Activated gamma-delta T cell treated with Interleukin-2 at 50 U/mL for 16 hours (primary cell): ENCODE measurements around the gene IL16.
A peak's percentile ranks its signal among the peaks of the same experiment; 100 is the strongest.

ENCODE experiments used
- DNase-seq: peaks from one replicate; pipeline ENCODE4 v3.0.0-alpha.2; 2020

Gene IL16

DNA sequence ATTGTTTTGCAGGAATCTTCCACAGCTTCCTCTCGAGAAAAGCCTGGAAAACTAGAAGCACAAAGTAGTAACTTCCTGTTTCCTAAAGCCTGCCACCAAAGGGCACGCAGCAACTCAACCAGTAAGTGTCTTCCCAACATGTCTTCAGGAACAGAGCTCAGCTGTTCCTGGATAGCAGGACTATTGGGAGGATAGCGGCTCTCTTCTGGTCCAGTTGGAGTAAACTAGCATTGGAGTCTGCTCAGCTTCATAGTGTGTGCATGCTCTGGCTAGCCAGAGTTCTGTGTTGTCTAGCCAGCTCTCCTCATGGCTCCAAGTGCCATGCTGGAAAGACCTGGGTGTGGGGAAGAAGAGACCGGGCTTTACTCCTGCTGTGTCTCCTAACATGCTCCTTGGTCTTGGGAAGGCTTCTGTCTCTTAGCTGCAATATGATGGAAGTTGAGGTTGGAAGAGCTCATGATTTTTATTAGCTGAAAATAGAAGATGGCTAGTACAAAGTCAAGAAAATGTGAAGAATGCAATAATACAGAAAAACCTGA is 63.1 kb downstream of the IL16 start:
- DNase-seq: no peak

DNA sequence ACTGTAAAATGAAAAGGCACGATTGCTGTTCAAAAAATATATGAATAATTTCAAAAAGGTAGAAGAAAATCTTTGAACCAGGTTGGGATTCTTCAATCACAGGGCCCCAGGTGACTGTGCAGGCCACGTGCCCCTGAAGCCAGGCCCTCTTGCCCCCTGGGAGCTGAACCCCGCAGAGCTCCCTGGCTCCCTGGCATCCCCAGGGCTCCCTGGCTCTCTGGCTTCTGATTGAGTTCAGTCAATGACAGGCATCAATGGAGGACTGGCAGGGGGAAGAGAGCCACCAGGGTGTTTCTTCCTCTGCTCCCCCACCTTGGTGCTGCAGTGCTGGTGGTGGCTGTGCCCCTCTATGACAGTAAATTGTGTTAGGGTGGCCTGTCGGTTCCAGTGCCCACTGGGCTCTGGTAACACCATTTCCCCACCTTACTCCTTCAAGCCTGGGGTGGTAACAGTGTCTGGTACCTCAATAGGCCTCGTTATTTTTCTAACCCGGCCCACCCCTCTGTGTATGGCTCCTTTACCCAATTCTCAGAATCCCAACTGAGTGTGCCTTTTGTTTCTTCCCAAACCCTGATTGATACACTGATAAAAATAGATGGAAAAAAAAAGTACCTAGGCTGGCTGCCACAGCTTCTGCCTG is 64.6 kb downstream of the IL16 start:
- DNase-seq: no peak

GRCh38 chr15:81263477-81263876 is 66.8 kb downstream of the IL16 start:
- no peak for DNase-seq

DNA sequence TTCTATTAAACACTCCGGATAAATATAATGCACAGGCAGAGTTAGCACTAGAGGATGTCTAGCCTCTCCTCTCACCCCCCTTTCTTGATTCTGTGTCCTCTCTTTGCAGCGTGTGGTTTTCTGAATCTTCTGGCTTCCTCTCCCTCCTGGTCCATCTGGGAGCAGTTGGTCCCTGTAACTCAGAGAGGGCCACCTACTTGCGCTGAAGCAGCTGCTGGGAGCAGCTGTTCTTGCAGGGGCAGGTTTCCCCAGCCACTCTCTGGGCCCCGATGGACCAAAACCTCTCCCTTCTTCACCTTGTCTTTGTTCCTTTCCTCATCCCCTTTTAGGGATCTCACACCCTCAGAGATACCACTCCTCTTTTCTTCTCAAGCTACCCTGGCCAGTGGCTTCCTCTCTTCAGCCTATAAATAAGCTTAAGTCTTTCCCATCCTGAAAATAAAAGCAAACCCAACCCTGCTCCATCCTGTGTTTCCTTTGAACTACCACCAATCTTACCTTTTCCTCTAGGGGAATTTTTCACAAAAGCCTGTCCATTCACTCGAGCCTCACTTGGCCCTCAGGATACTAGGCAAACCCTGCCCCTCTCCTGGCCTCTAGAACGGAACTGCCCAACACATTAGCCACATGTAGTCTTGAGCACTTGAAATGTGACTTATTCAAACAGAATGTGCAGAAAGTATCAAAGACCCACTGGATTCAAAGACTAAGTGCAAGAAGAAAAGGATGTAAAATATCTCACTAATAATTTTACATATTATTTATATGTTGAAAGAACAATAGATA is 67.6 kb downstream of the IL16 start:
- no peak for DNase-seq

DNA sequence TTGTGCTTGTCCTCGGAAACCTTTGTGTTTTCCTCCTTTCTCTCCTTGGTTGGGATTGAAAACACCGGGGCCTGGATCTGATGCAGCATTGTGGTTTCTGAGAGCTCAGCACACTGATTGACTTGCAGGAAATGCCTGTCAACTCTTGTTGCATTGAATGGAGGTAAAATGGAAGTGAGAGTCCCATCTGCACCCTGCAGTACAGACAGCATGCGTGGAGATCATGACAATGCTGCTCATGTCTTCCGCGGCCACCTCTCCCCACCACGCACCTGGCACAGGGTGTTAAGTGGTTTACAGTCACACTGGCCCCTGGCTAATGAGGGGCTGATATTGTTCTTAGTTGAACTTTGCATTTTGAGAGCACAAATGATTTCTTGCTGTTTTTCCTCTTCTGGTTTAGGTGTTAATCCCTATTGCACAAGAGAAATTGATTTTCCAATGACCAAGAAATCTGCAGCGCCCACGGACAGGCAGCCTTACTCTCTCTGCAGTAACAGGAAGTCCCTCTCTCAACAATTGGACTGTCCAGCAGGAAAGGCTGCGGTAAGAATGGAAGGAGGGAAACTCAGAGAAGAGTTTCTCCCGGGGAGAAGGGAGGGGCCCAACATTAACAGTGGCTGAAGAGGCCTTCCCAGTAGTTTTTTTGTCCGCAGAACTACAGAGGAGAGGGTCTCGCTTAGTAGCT is 68.7 kb downstream of the IL16 start:
- DNase-seq: no peak

DNA sequence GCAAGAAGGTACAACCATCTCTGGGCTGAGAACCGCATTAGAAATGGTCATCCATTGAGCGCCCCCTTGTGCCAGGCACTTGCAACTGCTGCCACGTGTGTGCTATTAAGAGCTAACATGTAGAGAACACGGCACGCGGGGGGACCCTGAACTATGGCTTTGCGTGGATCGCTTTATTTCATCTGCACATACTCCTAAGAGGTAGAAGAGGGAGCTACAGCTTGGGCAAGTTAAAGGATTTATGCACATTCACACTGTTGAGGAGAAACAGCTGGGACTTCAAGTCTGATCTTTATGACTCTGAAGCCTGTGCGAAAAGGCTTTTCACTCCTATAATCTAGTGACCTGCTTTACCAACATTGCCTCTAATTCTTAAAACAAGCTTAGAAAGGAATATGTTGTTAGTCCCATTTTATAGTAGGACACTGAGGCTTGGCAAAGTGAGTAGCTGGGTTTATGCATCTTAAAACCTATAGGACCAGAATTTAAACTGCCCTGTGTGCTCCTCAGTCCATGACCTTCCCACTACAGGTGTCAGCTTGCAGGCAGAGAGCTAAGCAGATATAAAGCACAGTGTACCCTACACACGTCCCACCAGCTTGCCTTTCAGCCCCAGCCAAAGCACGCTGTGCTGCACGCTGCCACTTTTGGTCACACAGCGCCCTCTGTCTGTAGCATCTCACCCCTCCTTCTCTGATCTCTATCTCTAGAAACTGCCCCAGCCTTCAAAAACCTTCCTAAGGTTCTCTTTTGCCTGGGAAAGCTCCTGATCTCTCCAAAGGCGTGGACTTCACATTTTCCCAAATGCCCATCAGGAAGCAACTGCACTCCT is 69.5 kb downstream of the IL16 start:
- peak; percentile 84 for DNase-seq

- DNase-seq: no peak
Observed at GRCh38 chr15:81268340-81268739, 71.7 kb downstream of the IL16 start.

DNA sequence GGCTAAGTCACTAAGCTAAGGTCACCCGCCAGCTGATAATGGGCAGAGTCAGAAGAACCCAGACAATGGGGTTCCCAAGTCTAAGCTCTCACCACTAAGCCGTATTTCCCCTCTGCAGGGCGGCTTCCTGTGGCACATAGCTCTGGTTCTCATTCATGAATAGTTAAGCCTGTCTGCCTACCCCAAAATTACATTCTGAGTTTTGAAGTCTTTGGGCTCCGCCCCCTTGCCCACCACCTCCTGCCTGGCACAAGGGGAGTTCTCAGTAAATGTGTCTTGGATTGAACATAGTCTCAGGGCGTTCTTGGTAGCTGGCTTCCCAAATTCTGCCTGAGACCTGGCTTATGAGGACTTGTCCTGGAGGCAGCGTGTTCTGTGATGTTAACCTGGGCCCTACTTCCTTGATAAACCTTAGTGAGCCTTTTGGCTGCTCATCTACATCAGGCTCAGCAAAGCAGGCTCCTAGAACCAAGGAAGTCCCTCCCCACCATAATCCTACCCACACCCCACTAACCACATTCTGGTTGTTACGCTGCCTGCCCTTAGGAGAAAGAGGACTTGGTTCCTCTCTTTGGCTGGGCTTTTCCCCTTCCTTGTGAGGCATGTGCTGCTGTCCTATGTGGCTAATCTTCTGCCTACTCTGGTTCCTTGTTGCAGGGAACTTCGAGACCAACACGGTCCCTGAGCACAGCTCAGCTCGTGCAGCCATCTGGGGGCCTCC is 72.4 kb downstream of the IL16 start:
- no peak for DNase-seq

- no peak for DNase-seq
Observed at GRCh38 chr15:81270188-81270587, 73.5 kb downstream of the IL16 start.

DNA sequence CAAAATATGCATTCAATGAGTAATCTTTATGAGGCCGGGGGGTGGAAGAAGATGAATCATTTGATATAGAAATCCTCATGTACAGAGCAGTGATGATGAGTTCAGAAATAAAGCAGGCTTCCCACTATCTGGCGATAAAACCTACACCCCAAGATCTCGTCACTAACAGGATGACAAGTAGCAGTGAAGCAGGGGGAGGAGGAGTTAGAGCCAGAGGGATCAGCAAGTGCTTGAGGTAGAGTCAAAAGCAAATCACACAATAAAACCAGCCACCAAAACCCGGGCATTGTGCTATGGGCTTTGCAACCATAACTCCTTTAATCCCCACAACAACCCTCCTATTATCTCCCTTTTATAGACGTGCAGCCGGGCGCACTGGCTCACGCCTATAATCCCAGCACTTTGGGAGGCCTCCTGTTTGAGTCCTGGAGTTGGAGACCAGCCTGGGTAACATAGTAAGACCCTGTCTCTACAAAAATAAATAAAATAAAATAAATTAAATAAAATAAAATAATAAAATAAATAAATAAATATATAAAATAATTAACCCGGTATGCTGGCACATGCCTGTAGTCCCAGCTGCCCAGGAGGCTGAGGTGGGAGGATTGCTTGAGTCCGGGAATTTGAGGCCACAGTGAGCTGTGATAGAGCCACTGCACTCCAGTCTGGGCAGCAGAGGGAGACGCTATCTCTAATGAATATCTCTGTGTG is 74.3 kb downstream of the IL16 start:
- no peak for DNase-seq

DNA sequence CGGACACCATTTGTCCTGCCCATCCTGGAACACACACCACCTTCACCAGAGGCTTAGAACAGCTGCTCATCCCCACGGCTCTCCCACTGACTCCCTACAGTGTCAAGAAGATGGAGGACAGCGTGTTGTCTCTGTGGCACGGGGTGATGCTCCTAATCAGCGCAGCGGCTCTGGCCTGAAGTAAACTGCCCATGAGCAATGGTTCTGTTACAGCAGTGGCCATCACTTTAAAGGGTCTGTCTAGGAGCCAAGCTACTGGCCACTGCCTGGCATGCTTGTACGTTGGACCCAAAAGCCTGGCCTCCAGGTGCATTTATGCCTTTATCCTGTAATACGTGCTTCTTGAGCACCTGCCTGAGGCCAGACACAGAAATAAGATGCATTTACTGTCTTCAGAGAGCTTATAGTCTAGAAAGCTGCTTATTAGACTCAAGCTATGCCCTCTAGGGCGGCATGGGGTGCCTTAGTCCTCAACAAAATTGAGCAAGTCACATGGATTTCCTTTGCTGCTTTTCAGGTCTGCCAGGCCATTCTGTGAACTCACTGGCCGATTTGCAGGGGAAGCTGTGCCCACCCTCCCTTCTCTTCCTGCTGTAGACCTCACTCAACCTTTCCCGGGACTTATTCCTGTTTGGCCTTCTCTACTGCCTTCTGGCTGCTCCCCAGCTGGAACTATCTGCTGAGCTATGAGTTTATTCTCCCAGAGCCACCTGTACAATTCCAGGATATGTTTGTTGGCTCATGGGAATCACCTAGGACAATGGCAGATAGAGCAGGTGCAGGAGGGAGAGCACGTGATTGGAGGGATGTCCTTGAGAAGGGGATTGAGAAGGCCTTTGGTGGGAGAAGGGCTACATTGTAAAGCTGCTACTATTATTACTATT is 75.3 kb downstream of the IL16 start:
- no peak for DNase-seq

GRCh38 chr15:81273200-81273599 is 76.5 kb downstream of the IL16 start:
- no peak for DNase-seq

DNA sequence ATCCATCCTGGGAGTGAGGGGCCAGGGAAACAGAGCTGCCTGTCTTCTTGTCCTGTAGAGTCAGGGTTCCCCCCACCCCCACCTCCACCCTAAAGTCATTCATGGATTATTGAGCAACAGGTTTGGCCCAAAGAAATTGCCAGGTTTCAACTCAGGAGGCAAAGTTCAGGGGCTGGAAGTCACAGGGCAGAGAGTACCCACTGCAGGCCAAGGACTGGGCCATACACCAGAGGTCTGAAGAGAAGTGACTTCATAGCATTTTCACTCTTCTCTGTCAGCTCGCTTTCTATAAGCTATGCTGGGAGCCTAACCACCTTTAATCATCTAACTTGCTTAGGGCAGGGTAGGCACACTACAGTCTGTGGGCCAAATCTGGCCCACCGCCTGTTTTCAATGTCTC is 77.2 kb downstream of the IL16 start:
- DNase-seq: no peak

DNA sequence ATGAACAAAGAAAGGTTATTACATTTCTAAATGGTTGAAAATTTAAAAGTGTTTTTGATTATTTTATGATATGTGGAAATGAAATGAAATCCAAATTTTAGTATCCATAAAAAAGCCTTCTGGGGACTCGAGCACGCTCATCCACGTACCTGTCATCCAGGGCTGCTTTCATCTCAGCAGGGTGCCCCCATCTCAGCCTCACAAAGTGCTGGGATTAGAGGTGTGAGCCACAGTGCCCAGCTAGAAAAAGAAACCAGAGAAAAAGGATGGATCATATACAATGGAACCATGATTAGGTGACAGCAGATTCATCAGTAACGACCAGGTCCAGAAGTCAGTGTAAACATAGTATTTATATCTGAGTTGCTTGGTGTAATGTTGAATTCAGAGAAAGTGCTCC is 77.6 kb downstream of the IL16 start:
- no peak for DNase-seq

DNA sequence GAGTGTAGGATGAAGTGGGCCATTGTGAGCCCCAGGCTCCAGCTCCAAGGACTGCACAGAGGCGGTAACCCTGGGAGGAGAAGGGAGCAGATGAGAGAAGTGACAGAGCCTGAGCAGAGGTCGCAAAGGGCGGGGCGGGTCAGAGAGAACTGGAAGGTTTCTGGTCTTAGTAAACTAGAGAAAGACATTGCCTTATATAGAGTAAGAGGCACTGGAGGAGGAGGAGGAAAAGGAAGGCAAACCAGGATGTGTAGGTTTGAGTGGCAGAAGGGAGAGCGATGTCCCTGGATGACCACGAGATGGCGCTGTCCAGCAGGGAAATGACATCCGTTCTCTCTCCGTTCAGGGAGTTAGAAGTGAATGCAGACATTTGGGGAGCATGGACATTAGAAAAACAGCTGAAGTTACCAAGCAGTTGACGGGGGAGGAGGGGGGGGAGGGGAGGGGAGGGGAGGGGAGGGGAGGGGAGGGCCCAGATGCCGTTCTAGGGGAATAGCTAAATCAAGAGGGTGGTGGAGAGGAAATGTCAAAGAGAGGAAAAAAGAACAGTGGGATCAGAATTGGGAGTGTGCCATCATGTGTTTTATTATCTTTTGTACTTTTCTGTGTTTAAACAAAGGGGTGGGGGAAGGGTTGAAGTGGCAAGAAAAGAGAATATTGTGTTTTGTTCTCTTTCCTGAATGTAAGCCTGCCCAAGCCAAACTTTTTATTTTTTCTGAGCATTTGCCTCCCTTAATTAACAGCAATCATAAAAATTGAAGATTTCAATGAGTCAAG is 78.4 kb downstream of the IL16 start:
- DNase-seq: peak; percentile 83

DNA sequence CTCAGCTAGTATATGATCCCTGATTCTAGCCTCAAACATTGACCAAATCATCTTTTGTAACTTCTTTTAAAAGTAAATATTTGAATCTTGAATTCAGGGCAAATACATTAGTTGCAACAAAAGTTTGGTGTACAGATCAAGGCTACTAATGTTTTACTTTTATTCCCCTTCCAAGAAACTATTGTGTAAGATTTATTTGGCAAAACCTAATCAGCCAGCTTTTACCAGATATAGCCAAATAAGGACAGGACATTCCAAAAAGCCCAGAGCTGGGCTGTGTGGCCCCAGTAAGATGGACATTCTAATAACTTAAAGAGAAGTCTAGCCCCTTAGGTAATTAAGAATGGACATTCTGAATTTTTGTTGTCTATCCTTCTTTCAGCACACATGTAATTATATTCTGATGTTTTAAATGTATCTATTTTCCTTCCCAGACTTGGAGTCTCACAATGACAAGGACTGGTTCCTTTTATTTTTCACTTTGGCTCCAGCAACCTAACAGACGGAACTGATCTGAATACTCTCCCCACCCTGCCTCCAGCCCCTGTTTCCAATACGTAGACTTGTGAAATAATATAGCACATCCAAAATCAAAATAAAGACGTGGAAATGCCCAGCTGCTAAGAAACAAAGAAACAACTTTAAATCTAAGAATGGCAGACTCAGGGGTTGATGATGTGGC is 79.2 kb downstream of the IL16 start:
- DNase-seq: no peak

- DNase-seq: no peak
Observed at GRCh38 chr15:81276967-81277366, 80.3 kb downstream of the IL16 start.

GRCh38 chr15:81277851-81278250 is 81.2 kb downstream of the IL16 start:
- no peak for DNase-seq
